Neuron (in vitro differentiated cells): Measurements from ENCODE around the gene SSNA1.

Experiments used
- H2AFZ ChIP-seq: one replicate; pipeline ENCODE4 v1.6.1; 2013; ENCODE audit warnings: low read depth, mild to moderate bottlenecking, inconsistent platforms, low read length, moderate library complexity
- H3K27me3 ChIP-seq: one replicate; pipeline ENCODE4 v1.6.1; 2013; ENCODE audit warnings: low read length; ENCODE audit not compliant: insufficient read depth
- H3K36me3 ChIP-seq: one replicate; pipeline ENCODE4 v1.6.1; 2013; ENCODE audit warnings: low read length; ENCODE audit not compliant: insufficient read depth
- H3K4me1 ChIP-seq: one replicate; pipeline ENCODE4 v1.6.1; 2013; ENCODE audit warnings: low read length; ENCODE audit not compliant: insufficient read depth
- H3K4me3 ChIP-seq: 2 replicates; pipeline ENCODE4 v1.5.1; 2013; ENCODE audit warnings: mild to moderate bottlenecking, low read length, moderate library complexity
- H3K9me3 ChIP-seq: one replicate; pipeline ENCODE4 v1.6.1; 2013; ENCODE audit warnings: low read length

SSNA1 gene

GRCh38 chr9:137214620-137215019, 26.1 kb downstream of the SSNA1 start:
- Histone ChIP-seq H3K4me1 (no peaks in the 10 kb centered on the region), H3K27me3 (no peaks in the 10 kb centered on the region), H2AFZ (no peak overlapping the region), H3K9me3 (no peaks in the 10 kb centered on the region), H3K4me3 (no peak overlapping the region), H3K36me3 (peaks cover 34% of the 10 kb centered on the region)

- Histone ChIP-seq H3K27me3 (no peaks in the 10 kb centered on the region), H3K4me3 (no peak overlapping the region), H3K9me3 (no peaks in the 10 kb centered on the region), H3K4me1 (no peaks in the 10 kb centered on the region), H2AFZ (no peak overlapping the region), H3K36me3 (peaks cover 29% of the 10 kb centered on the region)
These were observed 26.9 kb downstream of the SSNA1 start for GRCh38 chr9:137215196-137215986.

- no peak overlapping the region for H3K4me3 ChIP-seq
- no peaks in the 10 kb centered on the region for H3K27me3 ChIP-seq
- peaks cover 29% of the 10 kb centered on the region for H3K36me3 ChIP-seq
- no peaks in the 10 kb centered on the region for H3K4me1 ChIP-seq
- H2AFZ ChIP-seq: no peak overlapping the region
- H3K9me3 ChIP-seq: no peaks in the 10 kb centered on the region
These were observed 27.9 kb downstream of the SSNA1 start for GRCh38 chr9:137216188-137216965.

GRCh38 chr9:137217276-137218211, 29.1 kb downstream of the SSNA1 start:
- Histone ChIP-seq H3K4me3 (no peak overlapping the region), H3K27me3 (no peaks in the 10 kb centered on the region), H2AFZ (no peak overlapping the region), H3K9me3 (no peaks in the 10 kb centered on the region), H3K4me1 (peaks cover 1% of the 10 kb centered on the region), H3K36me3 (peaks cover 23% of the 10 kb centered on the region)

GRCh38 chr9:137218212-137218753, 29.8 kb downstream of the SSNA1 start:
- H3K36me3 ChIP-seq: peaks cover 23% of the 10 kb centered on the region
- H3K27me3 ChIP-seq: no peaks in the 10 kb centered on the region
- no peak overlapping the region for H3K4me3 ChIP-seq
- peaks cover 7% of the 10 kb centered on the region for H3K4me1 ChIP-seq
- no peaks in the 10 kb centered on the region for H3K9me3 ChIP-seq
- H2AFZ ChIP-seq: no peak overlapping the region

- Histone ChIP-seq H3K9me3 (no peaks in the 10 kb centered on the region), H3K36me3 (peaks cover 23% of the 10 kb centered on the region), H3K4me1 (peaks cover 7% of the 10 kb centered on the region)
These were observed 30.3 kb downstream of the SSNA1 start for GRCh38 chr9:137218754-137219271.

GRCh38 chr9:137219757-137220316, 31.4 kb downstream of the SSNA1 start:
- Histone ChIP-seq H3K4me3 (no peak overlapping the region), H3K36me3 (peaks cover 18% of the 10 kb centered on the region), H3K27me3 (no peaks in the 10 kb centered on the region)

More at GRCh38 chr9:137218754-137219271, 30.3 kb downstream of the SSNA1 start:
- Histone ChIP-seq H2AFZ (no peak overlapping the region), H3K4me3 (no peak overlapping the region), H3K27me3 (no peaks in the 10 kb centered on the region)

GRCh38 chr9:137220317-137221094, 32.0 kb downstream of the SSNA1 start:
- peaks cover 10% of the 10 kb centered on the region for H3K4me1 ChIP-seq
- H3K27me3 ChIP-seq: no peaks in the 10 kb centered on the region
- peaks cover 12% of the 10 kb centered on the region for H3K36me3 ChIP-seq
- no peak overlapping the region for H3K4me3 ChIP-seq
- H2AFZ ChIP-seq: no peak overlapping the region
- H3K9me3 ChIP-seq: no peaks in the 10 kb centered on the region

More at GRCh38 chr9:137219757-137220316, 31.4 kb downstream of the SSNA1 start:
- Histone ChIP-seq H3K9me3 (no peaks in the 10 kb centered on the region), H2AFZ (no peak overlapping the region), H3K4me1 (peaks cover 10% of the 10 kb centered on the region)

- Histone ChIP-seq H3K4me3 (no peak overlapping the region), H2AFZ (no peak overlapping the region), H3K27me3 (no peaks in the 10 kb centered on the region), H3K9me3 (no peaks in the 10 kb centered on the region), H3K36me3 (peaks cover 7% of the 10 kb centered on the region), H3K4me1 (peaks cover 12% of the 10 kb centered on the region)
These were observed 32.6 kb downstream of the SSNA1 start for GRCh38 chr9:137221095-137221505.

- Histone ChIP-seq H3K4me3 (peak overlapping the region; percentile 34), H3K36me3 (peaks cover 3% of the 10 kb centered on the region), H3K9me3 (no peaks in the 10 kb centered on the region), H3K4me1 (peaks cover 15% of the 10 kb centered on the region), H3K27me3 (no peaks in the 10 kb centered on the region), H2AFZ (no peak overlapping the region)
These were observed 33.1 kb downstream of the SSNA1 start for GRCh38 chr9:137221506-137222111.
